Mesenchymal stem cell (in vitro differentiated cells and primary cell): ENCODE data around the gene GARIN1A.
"Not testable (repeated sequence)": the region's sequence is repeated elsewhere in the genome, so short reads cannot be mapped to it uniquely, and the experiment has no call there.

Experiments
- DNase-seq: peaks from one replicate; pipeline ENCODE4 v3.0.0-alpha.2; 2013
- H2AFZ ChIP-seq: one replicate; pipeline ENCODE4 v1.6.1; 2013; ENCODE audit warnings: low read depth, mild to moderate bottlenecking, control low read depth, inconsistent platforms, low read length, moderate library complexity
- H2AK5ac ChIP-seq: 2 replicates; pipeline ENCODE4 v1.6.1; 2013; ENCODE audit warnings: low read length, moderate library complexity, mild to moderate bottlenecking, inconsistent platforms; ENCODE audit not compliant: severe bottlenecking
- H2BK120ac ChIP-seq: one replicate; pipeline ENCODE4 v1.6.1; 2013; ENCODE audit warnings: low read depth, mild to moderate bottlenecking, inconsistent platforms, low read length, moderate library complexity
- H2BK12ac ChIP-seq, 2 experiments: one replicate each; pipeline ENCODE4 v1.6.1; 2013; ENCODE audit warnings: inconsistent platforms in 2 of 2, low read length in 2 of 2, mild to moderate bottlenecking in 2 of 2, moderate library complexity in 2 of 2, control low read depth in 1 of 2
- H2BK15ac ChIP-seq: one replicate; pipeline ENCODE4 v1.6.1; 2013; ENCODE audit warnings: mild to moderate bottlenecking, low read depth, inconsistent platforms; ENCODE audit not compliant: poor library complexity, severe bottlenecking
- H2BK5ac ChIP-seq: 2 replicates; pipeline ENCODE4 v1.6.1; 2013; ENCODE audit warnings: low read depth, mild to moderate bottlenecking, low read length, control low read depth, inconsistent platforms; ENCODE audit not compliant: poor library complexity, severe bottlenecking
- H3K14ac ChIP-seq, 2 experiments: one replicate each; pipeline ENCODE4 v1.6.1; 2013; ENCODE audit warnings: inconsistent platforms in 2 of 2, low read length in 2 of 2, control low read depth in 1 of 2, mild to moderate bottlenecking in 1 of 2, moderate library complexity in 1 of 2
- H3K18ac ChIP-seq, 2 experiments: one replicate each; pipeline ENCODE4 v1.6.1; 2013; ENCODE audit warnings: inconsistent platforms in 2 of 2, low read length in 2 of 2, control low read depth in 1 of 2, low read depth in 1 of 2, mild to moderate bottlenecking in 1 of 2
- H3K23ac ChIP-seq, 2 experiments: one replicate each; pipeline ENCODE4 v1.6.1; 2013; ENCODE audit warnings: inconsistent platforms in 2 of 2, low read length in 2 of 2, mild to moderate bottlenecking in 2 of 2, moderate library complexity in 2 of 2, control low read depth in 1 of 2
- H3K27ac ChIP-seq: 2 replicates; pipeline ENCODE4 v1.5.1; 2013; ENCODE audit warnings: mild to moderate bottlenecking, moderate library complexity, low read length, control low read depth, inconsistent platforms; ENCODE audit not compliant: poor library complexity, severe bottlenecking
- H3K27me3 ChIP-seq, 2 experiments: 2 replicates each; pipeline versions ENCODE4 v1.6.1 to v1.7.0; 2013; ENCODE audit warnings: low read length in 2 of 2, mild to moderate bottlenecking in 2 of 2, moderate library complexity in 2 of 2, control low read depth in 1 of 2, inconsistent platforms in 1 of 2; ENCODE audit not compliant: control insufficient read depth in 1 of 2, insufficient read depth in 1 of 2
- H3K36me3 ChIP-seq, 2 experiments: 2 replicates each; pipeline versions ENCODE4 v1.6.1 to v1.7.0; 2013; ENCODE audit warnings: low read length in 2 of 2, control low read depth in 1 of 2, inconsistent platforms in 1 of 2, low read depth in 1 of 2, mild to moderate bottlenecking in 1 of 2; ENCODE audit not compliant: insufficient read depth in 2 of 2, control insufficient read depth in 1 of 2
- H3K4ac ChIP-seq, 2 experiments: one replicate each; pipeline ENCODE4 v1.6.1; 2013; ENCODE audit warnings: inconsistent platforms in 2 of 2, low read length in 2 of 2, mild to moderate bottlenecking in 2 of 2, moderate library complexity in 2 of 2, control low read depth in 1 of 2, low read depth in 1 of 2
- H3K4me1 ChIP-seq: 2 replicates; pipeline ENCODE4 v1.6.1; 2013; ENCODE audit warnings: low read depth, low read length, control low read depth; ENCODE audit not compliant: control insufficient read depth, insufficient read depth
- H3K4me2 ChIP-seq: 2 replicates; pipeline ENCODE4 v1.6.1; 2013; ENCODE audit warnings: low read length, mild to moderate bottlenecking, inconsistent platforms; ENCODE audit not compliant: poor library complexity, severe bottlenecking
- H3K4me3 ChIP-seq, 2 experiments: 2 replicates each; pipeline versions ENCODE4 v1.5.1 to v1.7.0; 2013; ENCODE audit warnings: low read length in 2 of 2, mild to moderate bottlenecking in 2 of 2, control low read depth in 1 of 2, low read depth in 1 of 2; ENCODE audit not compliant: insufficient read depth in 1 of 2
- H3K79me1 ChIP-seq: replicated peaks from 2 replicates; pipeline ENCODE4 v1.6.1; 2013; ENCODE audit warnings: mild to moderate bottlenecking, control low read depth, low read length, inconsistent platforms; ENCODE audit not compliant: poor library complexity, severe bottlenecking
- H3K9ac ChIP-seq: 2 replicates; pipeline ENCODE4 v1.7.0; 2013; ENCODE audit warnings: mild to moderate bottlenecking, low read length, moderate library complexity
- H3K9me3 ChIP-seq: 2 replicates; pipeline ENCODE4 v1.7.0; 2013; ENCODE audit warnings: mild to moderate bottlenecking, low read length; ENCODE audit not compliant: control insufficient read depth
- H4K8ac ChIP-seq: one replicate; pipeline ENCODE4 v1.6.1; 2013; ENCODE audit warnings: inconsistent platforms, mild to moderate bottlenecking, low read length, moderate library complexity
- H4K91ac ChIP-seq: one replicate; pipeline ENCODE4 v1.6.1; 2013; ENCODE audit warnings: mild to moderate bottlenecking, low read length, inconsistent platforms
- WGBS: methylation state at CpG from one replicate; pipeline ENCODE4 v1.1.7; 2013; ENCODE audit warnings: mixed read lengths; 5-methylcytosine and 5-hydroxymethylcytosine counted together

The GARIN1A gene

GRCh38 chr7:128683738-128684137 is 11.6 kb downstream of the GARIN1A start:
- not testable (repeated sequence) for H2BK12ac ChIP-seq, H4K91ac ChIP-seq, H3K27me3 ChIP-seq, H2AK5ac ChIP-seq, H4K8ac ChIP-seq, H3K4ac ChIP-seq, H3K27ac ChIP-seq, H2BK120ac ChIP-seq, H3K18ac ChIP-seq, DNase-seq, H3K4me3 ChIP-seq, H3K9me3 ChIP-seq, H3K4me2 ChIP-seq, H3K14ac ChIP-seq, H3K4me1 ChIP-seq, H2AFZ ChIP-seq, H2BK5ac ChIP-seq, H3K23ac ChIP-seq, H3K9ac ChIP-seq, H3K79me1 ChIP-seq, H2BK15ac ChIP-seq
- peaks cover 12 to 77% of the 10 kb centered on the region in 2 experiments for H3K36me3 ChIP-seq
- WGBS = 87% methylated on average over 4 of the region's 4 CpGs

GRCh38 chr7:128687131-128687530 is 15.0 kb downstream of the GARIN1A start:
- Histone ChIP-seq H2BK15ac (no peak overlapping the region), H3K27ac (no peak overlapping the region), H2AK5ac (no peak overlapping the region), H3K18ac (no peak overlapping the region), H4K91ac (no peak overlapping the region), H3K4me1 (no peaks in the 10 kb centered on the region), H3K9ac (no peak overlapping the region), H3K4me2 (no peak overlapping the region), H3K4ac (no peak overlapping the region), H3K9me3 (no peaks in the 10 kb centered on the region), H3K36me3 (peaks cover 6 to 60% of the 10 kb centered on the region in 2 experiments), H3K27me3 (no peaks in the 10 kb centered on the region), H3K79me1 (no peaks in the 10 kb centered on the region), H3K23ac (no peak overlapping the region), H2AFZ (no peak overlapping the region), H2BK5ac (no peak overlapping the region), H3K14ac (no peak overlapping the region), H2BK120ac (no peak overlapping the region), H2BK12ac (no peak overlapping the region), H3K4me3 (no peak overlapping the region), H4K8ac (no peak overlapping the region)
- WGBS = 97% methylated on average over 3 of the region's 3 CpGs
- DNase-seq = no peak

GRCh38 chr7:128688492-128688891 is 16.4 kb downstream of the GARIN1A start:
- Histone ChIP-seq H3K9me3 (no peaks in the 10 kb centered on the region), H3K23ac (no peak overlapping the region), H2AFZ (no peak overlapping the region), H3K4me2 (no peak overlapping the region), H3K4me1 (no peaks in the 10 kb centered on the region), H3K27ac (no peak overlapping the region), H3K18ac (no peak overlapping the region), H3K36me3 (peaks cover 5 to 48% of the 10 kb centered on the region in 2 experiments), H2BK12ac (no peak overlapping the region), H3K9ac (no peak overlapping the region), H3K79me1 (no peaks in the 10 kb centered on the region), H4K91ac (no peak overlapping the region), H2BK120ac (no peak overlapping the region), H3K4ac (no peak overlapping the region), H3K14ac (no peak overlapping the region), H3K4me3 (no peak overlapping the region), H2AK5ac (no peak overlapping the region), H3K27me3 (no peaks in the 10 kb centered on the region), H2BK5ac (no peak overlapping the region), H4K8ac (no peak overlapping the region), H2BK15ac (no peak overlapping the region)
- WGBS = no CpG with 5 or more reads among the region's 5 CpGs
- no peak for DNase-seq

- not testable (repeated sequence) for H2AFZ ChIP-seq, H2BK12ac ChIP-seq, H3K23ac ChIP-seq, H2BK120ac ChIP-seq, H4K8ac ChIP-seq, H3K9me3 ChIP-seq, H3K18ac ChIP-seq, H3K79me1 ChIP-seq, H3K4me2 ChIP-seq, H4K91ac ChIP-seq, H3K4ac ChIP-seq, H3K9ac ChIP-seq, H3K4me3 ChIP-seq, H3K4me1 ChIP-seq, H2AK5ac ChIP-seq, H3K14ac ChIP-seq, H2BK5ac ChIP-seq, H2BK15ac ChIP-seq, H3K27me3 ChIP-seq, DNase-seq, H3K27ac ChIP-seq
- 94% methylated on average over 24 of the region's 59 CpGs for WGBS
- peaks cover 3 to 40% of the 10 kb centered on the region in 2 experiments for H3K36me3 ChIP-seq
Measured at GRCh38 chr7:128689161-128689935, 17.3 kb downstream of the GARIN1A start.
